ENCODE measurements around the gene WDFY4.

WDFY4 gene

GRCh38 chr10:49001870-49002672 lies 317.4 kb downstream of the WDFY4 start:
- no peak for DNase-seq

GRCh38 chr10:49005270-49005669 lies 320.6 kb downstream of the WDFY4 start:
- no peak for DNase-seq

- DNase-seq, result no peak
These were observed 322.5 kb downstream of the WDFY4 start for GRCh38 chr10:49007129-49007528.

- no peak for DNase-seq
These were observed 323.4 kb downstream of the WDFY4 start for GRCh38 chr10:49008091-49008490.

GRCh38 chr10:49008505-49009198 lies 324.0 kb downstream of the WDFY4 start:
- no peak for DNase-seq

- no peak for DNase-seq
These were observed 324.7 kb downstream of the WDFY4 start for GRCh38 chr10:49009199-49009979.

- no peak for DNase-seq
These were observed 325.6 kb downstream of the WDFY4 start for GRCh38 chr10:49010295-49010694.

- DNase-seq, result no peak
These were observed 326.2 kb downstream of the WDFY4 start for GRCh38 chr10:49010865-49011264.

GRCh38 chr10:49011756-49012155 lies 327.1 kb downstream of the WDFY4 start:
- no peak for DNase-seq

GRCh38 chr10:49012603-49013002 lies 327.9 kb downstream of the WDFY4 start:
- no peak for DNase-seq

GRCh38 chr10:49015700-49016099 lies 331.0 kb downstream of the WDFY4 start:
- DNase-seq, result no peak

GRCh38 chr10:49021685-49022084 lies 337.0 kb downstream of the WDFY4 start:
- DNase-seq, result no peak

GRCh38 chr10:49023071-49023470 lies 338.4 kb downstream of the WDFY4 start:
- DNase-seq, result no peak

- no peak for DNase-seq
These were observed 339.1 kb downstream of the WDFY4 start for GRCh38 chr10:49023752-49024151.

GRCh38 chr10:49024484-49024883 lies 339.8 kb downstream of the WDFY4 start:
- DNase-seq, result no peak

GRCh38 chr10:49025347-49025983 lies 340.8 kb downstream of the WDFY4 start:
- DNase-seq, result no peak

- DNase-seq, result no peak
These were observed 344.0 kb downstream of the WDFY4 start for GRCh38 chr10:49028639-49029038.

- DNase-seq, result no peak
These were observed 345.0 kb downstream of the WDFY4 start for GRCh38 chr10:49029666-49030065.
